ENCODE results near the gene DYNLT2B.
A peak's percentile ranks its signal among the peaks of the same experiment; 100 is the strongest.
"Not testable (repeated sequence)": the region's sequence is repeated elsewhere in the genome, so short reads cannot be mapped to it uniquely, and the experiment has no call there.

DYNLT2B gene

DNA sequence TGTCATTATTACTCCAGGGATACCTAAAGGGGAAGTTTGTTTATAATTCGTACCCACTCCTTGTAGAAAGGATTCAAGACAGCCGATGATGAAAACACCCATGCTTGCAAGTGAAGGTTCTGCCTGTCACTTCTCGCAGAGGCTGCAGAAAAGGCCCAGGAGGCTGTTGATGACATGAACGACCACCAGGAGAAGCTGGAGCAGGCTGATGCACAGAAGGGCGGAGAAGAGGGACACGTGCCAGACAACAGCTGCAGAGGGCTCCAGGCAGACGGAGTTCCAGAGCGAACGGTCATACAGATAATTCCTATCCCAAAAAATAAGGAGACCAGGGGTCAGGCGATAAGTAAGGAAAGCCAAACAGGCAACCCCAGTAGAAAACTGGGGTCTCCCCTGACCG lies 5.7 kb upstream of the DYNLT2B start:
- no peak for DNase-seq (ENCODE audit: low read depth)

DNA sequence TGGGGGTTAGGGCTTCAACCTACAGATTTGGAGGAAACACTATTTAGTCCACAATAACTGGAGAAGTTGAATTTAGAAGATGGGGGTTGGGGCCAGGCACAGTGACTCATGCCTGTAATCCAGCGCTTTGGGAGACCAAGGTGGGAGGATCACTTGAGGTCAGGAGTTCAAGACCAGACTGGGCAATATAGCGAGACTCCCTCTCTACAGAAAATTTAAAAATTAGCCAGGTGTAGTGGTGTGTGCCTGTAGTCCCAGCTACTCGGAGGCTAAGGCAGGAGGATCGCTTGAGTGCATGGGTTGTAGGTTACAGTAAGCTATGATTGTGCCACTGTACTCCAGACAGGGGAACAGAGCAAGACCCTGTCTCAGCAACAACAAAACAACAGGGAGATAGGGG lies 5.0 kb upstream of the DYNLT2B start:
- DNase-seq (ENCODE audit: low read depth), result no peak

DNA sequence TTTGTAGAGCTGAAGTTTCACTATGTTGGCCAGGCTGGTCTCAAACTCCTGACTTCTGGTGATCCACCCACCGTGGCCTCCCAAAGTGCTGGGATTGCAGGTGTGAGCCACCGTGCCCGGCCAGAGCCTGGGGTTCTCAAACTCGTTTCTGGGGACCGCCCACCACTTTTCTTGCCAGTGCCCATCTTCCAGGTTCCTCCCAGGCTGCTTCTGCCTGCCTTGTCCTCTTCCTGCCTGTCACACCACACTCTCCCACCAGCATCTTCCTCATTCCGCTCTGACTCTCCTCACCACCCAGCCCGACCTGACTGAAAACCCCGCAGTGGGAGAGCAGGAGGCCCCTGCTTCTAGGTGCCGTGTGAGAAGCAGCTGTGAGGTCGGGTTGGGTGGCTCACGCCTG lies 3.1 kb upstream of the DYNLT2B start:
- DNase-seq (ENCODE audit: low read depth), result no peak

DNA sequence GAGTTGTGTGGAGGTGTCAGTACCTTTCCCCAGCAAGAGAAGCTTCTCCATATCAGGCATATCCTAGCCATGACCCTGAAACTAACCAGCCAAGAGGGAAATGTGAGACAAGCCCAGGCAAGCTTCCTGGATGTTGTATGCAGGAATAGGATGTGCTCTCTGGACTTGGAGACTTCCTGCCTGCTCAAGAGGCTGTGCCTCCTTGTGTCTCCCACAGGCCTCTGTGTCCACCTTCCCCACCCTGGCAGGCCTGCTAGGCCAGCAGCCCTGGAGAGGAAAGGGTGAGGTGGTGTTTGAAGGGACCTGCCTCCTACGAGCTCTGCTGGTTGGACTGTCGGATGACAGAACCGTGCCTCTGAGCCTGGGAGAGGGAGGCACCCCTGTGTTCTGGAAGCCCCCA lies 2.1 kb upstream of the DYNLT2B start:
- DNase-seq (ENCODE audit: low read depth), result no peak

DNA sequence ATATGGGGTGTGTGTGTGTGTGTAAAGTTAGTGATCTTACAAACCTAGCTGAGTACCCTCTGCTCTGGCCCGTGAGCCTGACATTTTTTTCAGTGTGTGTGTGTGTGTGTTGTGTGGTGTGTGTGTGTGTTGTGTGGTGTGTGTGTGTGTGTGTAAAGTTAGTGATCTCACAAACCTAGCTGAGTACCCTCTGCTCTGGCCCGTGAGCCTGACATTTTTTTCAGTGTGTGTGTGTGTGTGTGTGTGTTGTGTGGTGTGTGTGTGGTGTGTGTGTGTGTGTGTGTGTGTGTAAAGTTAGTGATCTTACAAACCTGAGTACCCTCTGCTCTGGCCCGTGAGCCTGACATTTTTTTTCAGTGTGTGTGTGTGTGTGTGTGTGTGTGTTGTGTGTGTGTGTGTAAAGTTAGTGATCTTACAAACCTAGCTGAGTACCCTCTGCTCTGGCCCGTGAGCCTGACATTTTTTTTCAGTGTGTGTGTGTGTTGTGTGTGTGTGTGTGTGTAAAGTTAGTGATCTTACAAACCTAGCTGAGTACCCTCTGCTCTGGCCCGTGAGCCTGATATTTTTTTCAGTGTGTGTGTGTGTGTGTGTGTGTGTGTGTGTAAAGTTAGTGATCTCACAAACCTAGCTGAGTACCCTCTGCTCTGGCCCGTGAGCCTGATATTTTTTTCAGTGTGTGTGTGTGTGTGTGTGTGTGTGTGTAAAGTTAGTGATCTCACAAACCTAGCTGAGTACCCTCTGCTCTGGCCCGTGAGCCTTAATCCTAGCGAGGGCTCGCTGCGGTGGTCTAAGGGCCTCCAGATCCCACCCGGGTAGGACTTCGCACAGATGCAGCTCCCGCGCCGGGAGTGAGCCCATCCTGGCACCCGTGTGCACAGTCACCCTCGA lies 997 bp downstream of the DYNLT2B start:
- not testable (repeated sequence) for DNase-seq (ENCODE audit: low read depth)

DNA sequence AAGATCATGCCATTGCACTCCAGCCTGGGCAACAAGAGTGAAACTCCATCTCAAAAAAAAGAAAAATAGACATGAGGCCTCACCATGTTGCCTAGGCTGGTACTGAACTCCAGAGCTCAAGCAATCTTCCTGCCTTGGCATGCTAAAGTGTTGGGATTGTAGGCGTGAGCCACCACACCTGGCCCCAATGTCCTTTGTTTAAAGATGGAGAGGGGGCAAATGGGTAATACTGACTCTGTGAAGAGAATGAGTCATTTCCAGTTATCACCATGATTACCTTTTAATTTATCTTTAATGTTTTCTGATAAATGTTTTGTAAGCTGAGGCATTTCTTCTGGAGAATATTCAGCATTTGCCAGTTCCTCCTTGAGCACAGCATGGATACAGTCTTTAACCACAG lies 2.2 kb downstream of the DYNLT2B start:
- no peak for DNase-seq (ENCODE audit: low read depth)

DNA sequence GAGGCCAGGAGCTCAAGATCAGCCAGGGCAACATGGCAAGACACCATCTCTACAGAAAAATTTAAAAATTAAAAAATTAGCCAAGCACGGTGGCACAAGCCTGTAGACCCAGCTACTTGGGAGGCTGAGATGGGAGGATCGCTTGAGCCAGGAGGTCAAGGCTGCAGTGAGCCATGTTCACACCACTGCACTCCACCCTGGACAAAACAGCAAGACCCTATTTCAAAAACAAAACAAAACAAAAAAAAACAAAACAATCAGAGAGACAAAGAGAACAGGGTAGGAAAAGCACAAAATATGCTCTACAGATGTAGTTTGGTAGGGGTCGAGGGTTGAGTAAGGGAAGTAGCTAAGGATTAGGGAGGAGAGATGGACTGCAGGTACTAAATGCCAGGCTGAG lies 3.4 kb downstream of the DYNLT2B start:
- no peak for DNase-seq (ENCODE audit: low read depth)

DNA sequence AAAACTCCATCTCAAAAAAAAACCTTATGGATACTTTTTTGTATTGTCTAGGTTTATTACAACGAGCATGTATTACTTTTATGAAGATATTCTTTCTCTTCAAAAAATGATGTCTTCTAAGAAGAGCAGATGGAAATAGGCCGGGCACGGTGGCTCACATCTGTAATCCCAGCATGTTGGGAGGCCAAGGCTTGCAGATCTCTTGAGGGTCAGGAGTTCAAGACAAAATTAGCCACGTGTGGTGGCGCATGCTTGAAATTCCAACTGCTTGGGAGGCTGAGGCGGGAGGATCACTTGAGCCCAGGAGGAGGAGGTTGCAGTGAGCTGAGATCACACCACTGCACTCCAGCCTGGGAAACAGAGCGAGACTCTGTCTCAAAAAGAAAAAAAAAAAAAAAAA lies 4.0 kb downstream of the DYNLT2B start:
- not testable (repeated sequence) for DNase-seq (ENCODE audit: low read depth)

DNA sequence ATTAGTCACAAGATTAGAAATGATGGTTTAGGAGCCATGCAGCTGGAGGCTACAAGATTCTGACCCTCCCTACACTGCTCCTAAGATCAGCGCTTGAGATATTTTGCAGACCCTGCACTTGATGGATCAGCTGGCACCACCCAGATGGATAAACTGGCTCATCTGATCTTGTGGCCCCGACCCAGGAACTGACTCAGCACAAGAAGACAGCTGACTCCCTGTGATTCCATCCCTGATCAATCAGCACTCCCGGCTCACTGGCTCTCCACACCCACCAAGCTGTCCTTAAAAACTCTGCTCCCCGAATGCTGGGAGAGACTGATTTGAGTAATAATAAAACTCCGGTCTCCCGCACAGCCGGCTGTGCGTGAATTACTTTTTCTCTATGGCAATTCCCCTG lies 15.1 kb downstream of the DYNLT2B start:
- DNase-seq (ENCODE audit: low read depth), result not testable (repeated sequence)

DNA sequence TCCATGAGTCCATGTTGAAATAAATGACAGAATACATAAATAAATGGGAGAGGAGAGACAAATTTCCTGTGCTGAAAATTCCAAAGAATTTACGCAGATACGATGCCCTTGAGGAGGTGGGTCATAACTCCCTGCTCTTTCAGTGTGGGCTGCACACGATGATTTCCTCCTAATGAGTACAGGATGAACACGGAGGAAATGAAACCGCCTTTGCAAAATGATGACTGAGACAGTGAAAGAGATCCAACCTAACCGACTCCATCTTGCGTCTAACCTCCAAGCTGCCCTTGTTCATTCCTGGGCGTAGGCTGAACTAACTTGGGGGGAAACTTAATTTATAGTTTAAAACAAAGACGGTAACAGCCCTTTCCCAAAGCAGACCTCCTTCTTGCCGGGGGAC lies 15.5 kb downstream of the DYNLT2B start:
- not testable (repeated sequence) for DNase-seq (ENCODE audit: low read depth)

DNA sequence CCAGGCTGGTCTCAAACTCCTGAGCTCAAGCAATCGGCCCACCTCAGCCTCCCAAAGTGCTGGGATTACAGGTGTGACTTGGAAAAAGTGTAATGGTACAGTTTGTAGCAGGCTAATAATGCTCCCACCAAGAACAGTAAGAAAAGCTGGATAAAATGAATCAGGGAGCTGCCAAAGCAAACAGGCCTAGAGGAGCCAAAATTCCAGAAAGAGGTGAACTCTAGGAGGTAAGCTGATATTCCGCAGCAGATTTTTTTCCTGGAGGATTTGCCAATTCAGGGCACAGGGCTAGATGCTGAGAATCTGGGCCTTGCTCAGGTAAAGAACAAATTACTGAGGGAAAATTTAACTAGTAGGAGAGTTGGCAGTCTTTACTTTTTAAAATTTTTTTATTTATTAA lies 19.5 kb downstream of the DYNLT2B start:
- no peak for DNase-seq (ENCODE audit: low read depth)

DNA sequence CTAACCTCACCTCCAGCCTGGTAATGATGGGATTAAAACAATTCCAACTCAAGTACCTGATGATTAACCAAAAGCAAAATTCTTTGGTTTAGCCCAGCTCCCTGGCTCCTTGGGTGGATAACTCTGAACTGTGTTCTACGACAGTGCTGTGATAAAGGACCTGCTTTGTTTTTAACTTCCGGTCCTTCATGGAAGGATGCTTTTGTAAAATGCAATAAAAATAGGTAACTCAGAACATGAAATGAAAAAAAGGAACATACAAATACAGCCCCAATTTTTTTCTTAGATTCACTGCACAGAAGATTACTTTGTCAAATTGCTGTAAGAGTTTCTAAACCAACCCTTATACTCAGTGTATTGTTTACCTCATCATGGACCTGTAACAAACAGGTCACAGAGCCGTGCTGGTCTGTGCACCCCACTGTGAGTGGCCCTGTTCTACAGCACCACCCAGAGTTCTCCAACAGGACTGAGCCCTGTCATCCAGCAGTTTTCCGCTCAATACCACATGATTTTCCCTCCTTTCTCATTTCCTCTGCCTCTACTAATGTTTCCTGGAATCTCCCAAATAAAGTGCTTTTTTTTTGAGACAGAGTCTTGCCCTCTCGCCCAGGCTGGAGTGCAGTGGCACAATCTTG lies 25.6 kb downstream of the DYNLT2B start:
- DNase-seq (ENCODE audit: low read depth), result no peak

DNA sequence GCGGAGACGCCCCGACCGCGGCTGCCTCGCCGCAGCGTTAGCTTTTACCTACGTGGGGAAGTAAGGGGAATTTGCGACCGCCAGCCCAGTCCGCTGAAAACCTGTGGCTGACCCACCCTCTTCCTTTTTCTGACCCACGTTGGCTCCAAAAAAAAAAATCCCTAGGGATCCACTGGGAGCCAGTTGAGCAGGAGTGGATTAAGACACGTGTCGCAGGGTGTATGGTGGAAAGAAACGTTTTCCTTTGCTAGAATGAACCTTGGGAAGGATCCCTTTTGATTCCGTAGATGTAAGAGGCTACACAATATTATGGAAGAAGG lies 29.9 kb downstream of the DYNLT2B start:
- DNase-seq (ENCODE audit: low read depth), result peak; percentile 26

DNA sequence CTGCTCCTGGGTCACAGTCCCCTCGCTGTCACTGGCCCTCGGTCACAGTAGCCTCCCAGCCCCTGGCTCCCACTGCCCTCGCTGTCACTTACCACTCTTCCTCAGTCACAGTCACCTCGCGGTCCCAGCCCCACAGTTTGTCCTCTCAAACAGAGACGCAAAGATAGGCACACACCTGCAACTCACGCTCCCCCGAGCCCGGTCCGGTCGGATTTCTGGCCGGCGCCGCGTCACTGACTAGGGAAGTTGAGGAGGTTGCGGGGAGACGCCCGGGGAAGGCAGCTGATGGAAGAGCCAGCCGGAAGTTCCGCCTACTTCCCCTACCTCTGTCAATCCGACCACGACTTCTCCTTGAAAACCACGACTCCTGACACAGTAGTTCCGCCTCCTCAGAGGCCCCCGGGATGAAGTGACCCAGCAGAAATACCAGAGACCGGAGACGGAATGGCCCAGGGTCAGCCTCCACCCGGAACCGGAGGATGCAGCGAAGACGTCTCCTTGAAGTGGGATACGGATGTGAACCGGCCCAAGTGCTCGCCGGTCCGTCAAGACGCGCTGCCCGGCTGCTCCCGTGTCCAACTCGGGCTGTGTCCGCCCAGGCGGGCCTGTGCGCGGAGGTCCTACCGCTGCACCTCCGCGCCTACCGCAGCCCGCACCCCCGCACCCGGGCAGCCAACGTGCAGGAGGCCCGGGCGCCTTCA lies 30.4 kb downstream of the DYNLT2B start, which contains the start of gene PCYT1A:
TSS of gene PCYT1A (minus strand) at position 287 of the 701 bp plus-strand sequence. CDS start 17,195 bp downstream, outside the sequence.
- peak; percentile 82 for DNase-seq (ENCODE audit: low read depth)

DNA sequence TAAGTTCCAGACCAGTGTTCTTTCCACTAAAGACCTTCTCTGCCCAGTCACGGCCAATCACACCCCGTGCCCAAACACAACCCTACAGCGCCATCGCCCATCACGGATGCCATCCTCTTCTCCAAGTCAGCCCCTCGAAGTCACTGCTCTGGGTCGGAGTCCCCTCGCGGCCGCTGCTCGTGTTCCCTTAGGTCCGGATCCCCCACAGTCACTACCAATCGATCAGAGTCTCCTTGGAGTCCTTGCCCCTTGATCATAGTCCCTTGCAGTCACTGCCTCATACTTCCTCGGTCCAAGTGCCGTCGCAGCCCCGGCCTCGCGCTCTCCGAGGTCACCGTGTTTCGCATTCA lies 31.0 kb downstream of the DYNLT2B start:
- no peak for DNase-seq (ENCODE audit: low read depth)

DNA sequence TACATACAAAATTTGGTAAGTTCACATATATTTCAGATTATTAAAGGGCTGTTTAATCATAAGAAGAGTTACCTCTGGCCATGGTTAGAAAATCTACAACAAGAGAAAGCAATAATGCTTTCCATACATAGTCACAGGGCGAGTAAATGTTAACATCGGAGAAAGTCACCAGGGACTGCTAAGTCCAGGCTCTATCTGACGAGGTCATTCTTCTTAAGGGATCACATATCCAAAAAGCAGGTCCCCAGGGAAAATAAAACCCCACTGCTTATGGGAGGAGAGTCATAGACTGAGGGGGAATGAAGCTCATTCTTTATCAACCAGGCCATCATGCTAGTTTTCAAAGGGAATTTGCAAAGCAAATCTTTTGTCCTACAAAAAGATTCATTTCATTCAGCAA lies 33.6 kb downstream of the DYNLT2B start:
- DNase-seq (ENCODE audit: low read depth), result no peak

DNA sequence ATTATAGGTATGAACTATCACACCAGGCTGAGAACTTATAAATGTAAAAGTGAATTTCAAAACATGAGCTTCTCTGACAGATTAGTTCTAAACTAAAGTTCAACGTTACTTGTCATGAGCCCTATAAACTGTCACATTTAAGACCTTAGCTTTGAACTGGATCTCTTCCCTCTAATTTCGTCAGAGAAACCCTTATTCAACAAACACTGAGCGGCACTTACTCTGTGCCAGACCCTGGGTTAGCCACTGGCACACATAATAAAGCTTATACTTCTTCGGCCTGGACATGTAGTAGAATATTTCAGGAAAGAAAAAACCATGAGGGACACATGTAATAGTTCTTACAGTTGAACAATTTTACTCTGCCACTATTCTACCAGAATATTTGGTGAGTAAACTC lies 36.1 kb downstream of the DYNLT2B start:
- DNase-seq (ENCODE audit: low read depth), result no peak

DNA sequence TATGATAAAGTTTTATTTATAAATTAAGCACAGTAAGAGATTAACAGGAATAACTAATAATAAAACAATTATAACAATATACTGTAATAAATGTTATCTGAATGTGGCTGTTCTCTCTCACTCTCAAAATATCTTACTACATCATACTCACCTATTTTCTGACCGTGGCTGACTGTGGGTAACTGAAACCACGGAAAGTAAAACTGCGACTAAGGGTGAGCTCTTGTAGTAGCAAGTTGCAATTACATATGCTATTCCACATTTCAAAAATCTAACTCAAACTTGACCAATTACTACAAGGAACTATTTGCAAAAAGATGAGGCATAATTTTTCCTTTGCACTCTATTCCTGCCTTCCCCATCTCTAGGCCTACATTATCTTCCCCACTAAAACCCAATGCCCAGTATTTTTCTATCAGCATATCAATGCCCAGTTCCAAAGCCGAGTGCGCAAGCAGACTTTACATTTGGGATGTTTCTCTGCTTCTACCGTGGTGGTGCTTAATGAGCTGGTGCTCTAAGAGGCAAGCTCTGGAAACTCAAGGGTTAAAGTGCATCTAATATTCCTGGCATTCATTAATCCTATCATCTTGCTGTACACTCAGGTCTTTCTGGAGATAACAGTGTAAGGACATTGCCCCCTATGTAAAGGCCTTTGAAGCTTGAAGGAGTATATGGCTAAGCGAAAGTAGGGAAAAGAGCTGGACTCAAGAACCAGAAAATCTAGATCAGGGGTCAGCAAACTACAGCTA lies 37.2 kb downstream of the DYNLT2B start:
- DNase-seq (ENCODE audit: low read depth), result no peak

DNA sequence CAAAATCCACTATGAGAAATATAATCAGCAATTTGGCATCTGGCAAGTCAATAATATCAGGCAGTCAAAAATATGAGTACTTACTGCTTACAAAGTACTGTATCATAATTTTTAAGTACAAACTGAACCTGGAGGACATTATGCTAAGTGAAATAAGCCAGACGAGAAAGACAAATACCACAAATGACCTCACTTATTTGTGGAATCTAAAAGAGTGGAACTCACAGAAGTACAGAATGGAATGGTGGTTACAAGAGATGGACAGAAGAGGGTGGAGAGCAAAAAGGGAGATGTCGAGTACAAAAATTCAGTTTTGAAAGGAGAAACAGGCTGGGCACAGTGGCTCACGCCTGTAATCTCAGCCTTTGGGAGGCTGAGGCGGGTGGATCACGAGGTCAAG lies 42.9 kb downstream of the DYNLT2B start:
- no peak for DNase-seq (ENCODE audit: low read depth)

DNA sequence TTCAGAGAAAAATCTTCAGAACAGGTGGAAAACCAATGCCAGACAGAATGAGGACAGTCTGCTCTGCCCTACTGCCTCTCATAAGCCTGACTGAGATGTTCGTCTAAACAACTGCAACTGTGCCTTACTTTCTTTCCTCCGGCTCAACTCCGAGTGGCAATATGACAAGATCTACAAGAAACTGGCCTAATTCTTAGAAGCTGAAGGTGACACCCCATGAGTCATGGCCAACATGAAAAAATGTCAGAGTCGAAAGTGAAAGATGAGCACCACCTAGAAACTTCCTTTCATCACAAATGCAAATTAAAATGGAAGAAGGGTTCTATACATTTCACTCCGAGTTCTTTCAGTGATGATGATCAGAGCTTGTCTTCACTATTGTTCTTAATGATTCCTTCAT lies 43.5 kb downstream of the DYNLT2B start:
- no peak for DNase-seq (ENCODE audit: low read depth)

DNA sequence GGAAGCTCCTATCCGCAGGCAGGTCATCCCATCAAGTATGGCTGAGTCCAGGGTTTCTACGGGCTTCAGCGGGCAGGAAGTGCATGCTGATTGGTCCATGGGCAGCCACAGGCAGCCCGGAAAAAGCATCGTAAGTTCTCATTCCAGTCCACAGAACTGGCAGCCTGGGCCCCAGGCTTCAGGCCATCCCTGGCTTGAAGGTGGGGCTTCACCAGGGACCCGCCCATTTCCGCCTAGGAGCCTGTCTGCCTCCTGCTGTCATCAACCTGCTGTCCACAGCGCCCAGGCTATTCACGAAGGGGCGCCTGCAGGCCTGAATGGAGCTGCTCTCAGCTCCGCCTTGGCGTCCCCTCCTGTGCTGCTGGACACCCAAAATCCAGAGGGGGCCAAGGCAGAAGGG lies 44.4 kb downstream of the DYNLT2B start:
- DNase-seq (ENCODE audit: low read depth), result no peak

DNA sequence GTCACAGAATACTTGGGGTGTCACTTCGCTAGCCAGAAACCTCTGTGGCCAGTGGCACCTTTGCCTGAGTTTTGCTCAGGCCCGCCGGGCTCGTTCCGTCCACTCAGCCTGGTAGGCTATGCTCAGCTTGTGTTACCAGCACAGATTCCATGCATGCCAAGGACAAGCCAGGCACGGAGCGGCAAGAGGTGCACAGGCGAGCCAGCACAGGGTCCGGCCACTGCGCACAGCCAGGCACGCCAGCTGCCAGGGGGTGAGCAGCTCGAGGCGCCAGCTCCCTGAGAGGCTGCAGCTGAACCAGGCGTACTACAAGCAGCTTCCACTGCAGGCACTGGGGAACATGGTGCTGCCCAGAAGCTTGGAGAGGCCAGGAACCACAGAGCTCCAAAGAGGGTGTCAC lies 45.2 kb downstream of the DYNLT2B start:
- no peak for DNase-seq (ENCODE audit: low read depth)

Measured in GM04503 (cell line).